ENCODE measurements around the gene HTRA3.

Gene HTRA3

DNA sequence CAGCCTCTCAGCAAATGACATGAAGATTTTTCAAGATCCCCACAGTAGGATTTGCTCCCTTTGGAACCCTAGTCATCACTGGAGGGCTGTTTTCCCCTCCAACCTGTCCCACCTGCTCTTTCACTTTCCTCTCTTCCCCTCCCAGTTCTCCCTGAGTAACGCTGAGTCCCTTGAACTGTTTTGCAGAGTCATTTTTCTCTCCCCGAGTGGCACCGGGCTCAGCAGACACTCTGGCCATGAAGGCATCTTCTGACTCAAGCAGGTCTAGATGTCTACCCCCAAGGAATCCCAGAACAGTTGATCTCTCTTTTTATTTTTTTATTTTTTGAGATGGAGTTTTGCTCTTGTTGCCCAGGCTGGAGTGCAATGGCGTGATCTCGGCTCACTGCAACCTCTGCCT, 52.2 kb downstream of the HTRA3 start:
- H3K27ac ChIP-seq: no peak overlapping the region

DNA sequence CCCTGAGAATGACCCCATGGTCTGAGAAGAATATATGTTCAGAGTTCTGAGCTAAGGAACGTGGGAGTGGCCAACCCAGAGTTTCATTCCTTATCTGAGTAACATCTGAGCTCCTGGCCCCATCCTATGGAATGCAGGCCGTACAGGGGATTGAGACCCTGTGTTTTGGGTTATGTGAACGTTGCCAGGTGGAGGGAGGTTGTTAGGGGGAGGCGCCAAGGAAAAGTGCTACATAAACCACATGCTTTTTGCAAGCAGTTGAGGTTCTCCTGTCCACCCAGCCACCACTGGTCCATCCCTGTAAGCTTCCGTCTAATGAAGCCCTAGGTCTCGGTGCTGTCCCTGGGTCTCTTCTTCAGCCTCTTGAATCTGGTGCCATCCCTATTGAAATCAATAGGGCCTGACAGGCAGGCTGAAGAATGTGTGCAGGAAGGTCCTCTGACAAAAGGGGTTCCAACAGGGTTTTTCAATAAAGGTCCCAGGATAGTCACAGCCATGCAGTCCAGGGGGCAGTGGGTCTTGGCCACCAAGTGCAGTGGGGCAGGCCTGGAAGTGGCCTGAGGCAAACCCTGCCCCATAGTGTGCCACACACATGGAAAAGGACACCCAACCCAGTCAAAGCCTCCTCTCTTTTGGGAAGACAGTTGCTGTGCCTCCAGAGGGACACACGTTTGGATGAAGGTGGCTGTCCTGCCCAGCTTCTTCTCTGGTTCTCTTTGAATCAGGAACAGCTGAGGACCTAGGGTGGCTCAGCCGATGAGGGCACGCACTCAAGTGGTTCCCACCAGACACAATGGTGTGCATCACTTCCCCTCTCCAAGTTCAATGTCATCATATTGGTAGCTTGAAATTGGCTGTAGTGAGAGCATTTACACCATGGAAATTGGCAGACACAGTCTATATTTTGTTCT, 53.5 kb downstream of the HTRA3 start:
- peak in 1 of 2 donors; percentile 41 for DNase-seq

More for the DNA sequence above, 52.2 kb downstream of the HTRA3 start:
- peaks cover 0 to 11% (median 9%) of the 10 kb centered on the region in 3 donors for H3K9me3 ChIP-seq
- intact Hi-C loops (cut with DNase I; ENCODE audit: low total_unique reads): no loop called here
- no peak for DNase-seq
- no peak overlapping the region for H3K4me3 ChIP-seq
- TF ChIP-seq, protein P1, sequence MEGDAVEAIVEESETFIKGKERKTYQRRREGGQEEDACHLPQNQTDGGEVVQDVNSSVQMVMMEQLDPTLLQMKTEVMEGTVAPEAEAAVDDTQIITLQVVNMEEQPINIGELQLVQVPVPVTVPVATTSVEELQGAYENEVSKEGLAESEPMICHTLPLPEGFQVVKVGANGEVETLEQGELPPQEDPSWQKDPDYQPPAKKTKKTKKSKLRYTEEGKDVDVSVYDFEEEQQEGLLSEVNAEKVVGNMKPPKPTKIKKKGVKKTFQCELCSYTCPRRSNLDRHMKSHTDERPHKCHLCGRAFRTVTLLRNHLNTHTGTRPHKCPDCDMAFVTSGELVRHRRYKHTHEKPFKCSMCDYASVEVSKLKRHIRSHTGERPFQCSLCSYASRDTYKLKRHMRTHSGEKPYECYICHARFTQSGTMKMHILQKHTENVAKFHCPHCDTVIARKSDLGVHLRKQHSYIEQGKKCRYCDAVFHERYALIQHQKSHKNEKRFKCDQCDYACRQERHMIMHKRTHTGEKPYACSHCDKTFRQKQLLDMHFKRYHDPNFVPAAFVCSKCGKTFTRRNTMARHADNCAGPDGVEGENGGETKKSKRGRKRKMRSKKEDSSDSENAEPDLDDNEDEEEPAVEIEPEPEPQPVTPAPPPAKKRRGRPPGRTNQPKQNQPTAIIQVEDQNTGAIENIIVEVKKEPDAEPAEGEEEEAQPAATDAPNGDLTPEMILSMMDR (IDR thresholded peaks at IDR 0.05): no peak
- peaks cover 0 to 5% (median 0%) of the 10 kb centered on the region in 4 donors for H3K4me1 ChIP-seq
- no peaks in the 10 kb centered on the region for H3K27me3 ChIP-seq
- no peaks in the 10 kb centered on the region for H3K36me3 ChIP-seq

DNA sequence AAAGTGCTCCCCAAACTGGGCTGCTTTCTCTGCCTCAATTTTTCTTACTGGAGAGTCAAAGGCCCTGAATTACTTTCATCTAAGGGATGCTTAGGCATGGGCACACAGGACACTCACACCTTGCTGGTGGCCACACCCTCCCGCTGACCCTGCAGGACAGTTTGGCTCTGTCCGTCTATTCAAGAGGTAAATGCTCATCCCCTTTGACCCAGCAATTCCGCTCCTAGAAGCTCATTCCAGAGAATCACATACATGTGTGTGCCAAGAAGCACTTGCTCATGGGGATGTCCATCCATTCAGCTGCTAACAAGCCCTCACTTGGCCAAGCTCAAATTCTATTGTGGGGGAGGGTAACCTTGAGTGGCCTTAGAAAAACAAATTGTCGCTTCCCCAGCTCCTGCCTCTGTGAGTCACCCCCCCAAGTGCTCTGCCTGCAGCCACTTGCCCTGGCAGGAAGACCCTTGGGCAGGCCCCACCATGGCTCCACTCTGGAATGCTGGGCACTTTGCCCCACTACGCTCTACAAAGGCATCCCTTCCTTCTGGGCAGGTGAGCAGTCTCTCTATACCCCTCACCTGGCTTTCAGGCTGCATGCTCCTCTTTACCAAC, 54.5 kb downstream of the HTRA3 start:
- Histone ChIP-seq H3K4me3 (no peak overlapping the region), H3K4me1 (peaks cover 0 to 5% (median 0%) of the 10 kb centered on the region in 4 donors), H3K36me3 (no peaks in the 10 kb centered on the region), H3K27ac (no peak overlapping the region), H3K27me3 (no peaks in the 10 kb centered on the region), H3K9me3 (peaks cover 0 to 11% (median 9%) of the 10 kb centered on the region in 3 donors)
- DNase-seq: peak in 1 of 2 donors; percentile 44
- intact Hi-C loops (cut with DNase I; ENCODE audit: low total_unique reads): no loop called here
- TF ChIP-seq, protein P1 (IDR thresholded peaks at IDR 0.05): no peak

More for the DNA sequence above, 53.5 kb downstream of the HTRA3 start:
- intact Hi-C loops (cut with DNase I; ENCODE audit: low total_unique reads): no loop called here
- Histone ChIP-seq H3K36me3 (no peaks in the 10 kb centered on the region), H3K27me3 (no peaks in the 10 kb centered on the region), H3K9me3 (peaks cover 0 to 11% (median 9%) of the 10 kb centered on the region in 3 donors), H3K27ac (no peak overlapping the region), H3K4me3 (no peak overlapping the region), H3K4me1 (peaks cover 0 to 5% (median 0%) of the 10 kb centered on the region in 4 donors)
- TF ChIP-seq, protein P1 (IDR thresholded peaks at IDR 0.05): no peak

DNA sequence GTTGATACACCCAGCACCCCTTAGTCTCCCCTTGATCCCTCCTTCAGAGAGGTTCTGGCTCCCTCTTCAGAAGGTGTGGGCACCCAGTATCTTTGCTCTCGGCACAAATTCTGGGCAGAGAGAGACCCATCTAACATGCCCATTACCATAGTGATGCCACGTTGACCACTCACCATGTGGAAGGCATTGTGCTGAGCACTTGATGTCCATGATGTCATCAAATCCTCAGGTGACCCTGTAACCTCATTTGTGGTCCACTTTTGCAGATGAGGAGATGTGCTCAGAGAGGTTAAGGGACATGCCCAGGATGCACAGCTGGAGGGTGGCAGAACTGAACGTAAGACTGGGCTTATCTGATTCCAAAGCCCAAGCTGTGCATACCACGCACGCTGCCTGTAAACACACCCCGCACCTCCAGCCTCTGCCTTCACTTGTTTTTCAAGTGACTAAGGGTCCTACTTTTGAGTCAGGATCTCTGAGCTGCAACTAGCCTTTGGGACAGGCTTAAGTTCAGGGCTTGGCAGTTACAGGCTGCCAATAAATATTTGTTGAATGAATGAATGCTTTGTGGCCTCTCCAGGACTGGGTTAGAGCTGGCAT, 55.2 kb downstream of the HTRA3 start:
- DNase-seq: no peak
- no peak overlapping the region for H3K27ac ChIP-seq

More for the DNA sequence above, 55.2 kb downstream of the HTRA3 start:
- Histone ChIP-seq H3K4me1 (peaks cover 0 to 5% (median 0%) of the 10 kb centered on the region in 4 donors), H3K4me3 (no peak overlapping the region), H3K27me3 (no peaks in the 10 kb centered on the region), H3K9me3 (peaks cover 0 to 11% (median 9%) of the 10 kb centered on the region in 3 donors), H3K36me3 (no peaks in the 10 kb centered on the region)
- TF ChIP-seq, protein P1 (IDR thresholded peaks at IDR 0.05): no peak
- intact Hi-C loops (cut with DNase I; ENCODE audit: low total_unique reads): no loop called here

Data from tibial artery (tissue), 4 donors.